ENCODE measurements around the gene PPP6R2.
"Not testable (repeated sequence)": the region's sequence is repeated elsewhere in the genome, so short reads cannot be mapped to it uniquely, and the experiment has no call there.

Gene PPP6R2

DNA sequence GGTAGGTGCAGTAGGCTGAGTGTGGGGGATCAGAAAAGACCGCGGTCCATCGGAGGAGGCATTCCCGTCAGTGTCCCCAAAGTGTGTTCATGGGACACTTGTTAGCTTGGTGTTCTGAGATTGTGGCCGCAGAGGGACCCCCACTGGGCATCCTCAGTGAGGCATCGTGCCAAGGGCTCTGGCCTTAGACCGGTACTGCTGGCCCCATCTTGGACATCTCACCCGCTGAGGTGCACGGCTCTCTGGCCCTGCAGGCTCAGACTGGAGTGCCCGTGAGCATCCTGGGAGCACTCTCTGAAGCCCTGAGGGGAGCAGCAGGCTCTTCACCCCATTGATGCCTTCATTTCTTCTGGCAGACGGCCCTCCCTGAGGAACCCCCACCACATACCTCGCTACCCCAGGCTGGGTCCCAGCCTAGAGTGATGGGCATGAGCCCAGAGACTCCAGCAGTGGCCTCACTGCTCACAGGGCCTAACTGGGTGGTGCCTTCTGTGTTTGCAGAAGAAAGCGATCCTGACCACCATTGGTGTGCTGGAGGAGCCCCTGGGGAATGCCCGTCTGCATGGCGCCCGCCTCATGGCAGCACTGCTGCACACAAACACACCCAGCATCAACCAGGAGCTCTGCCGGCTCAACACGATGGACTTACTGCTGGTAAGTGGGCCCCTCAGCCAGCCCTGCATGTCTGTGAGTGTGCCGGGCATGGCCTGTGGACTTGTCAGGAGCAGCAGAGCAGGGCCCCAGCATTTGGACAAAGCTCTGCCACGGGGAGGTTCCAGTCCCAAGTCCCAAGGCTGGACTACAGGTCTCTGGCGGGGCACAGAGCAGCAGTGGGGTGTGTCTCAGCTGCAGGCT, 80.1 kb downstream of the PPP6R2 start:
- ChIA-PET CTCF (no interaction called here), POLR2A (no interaction called here)
- TF ChIP-seq, protein P1, sequence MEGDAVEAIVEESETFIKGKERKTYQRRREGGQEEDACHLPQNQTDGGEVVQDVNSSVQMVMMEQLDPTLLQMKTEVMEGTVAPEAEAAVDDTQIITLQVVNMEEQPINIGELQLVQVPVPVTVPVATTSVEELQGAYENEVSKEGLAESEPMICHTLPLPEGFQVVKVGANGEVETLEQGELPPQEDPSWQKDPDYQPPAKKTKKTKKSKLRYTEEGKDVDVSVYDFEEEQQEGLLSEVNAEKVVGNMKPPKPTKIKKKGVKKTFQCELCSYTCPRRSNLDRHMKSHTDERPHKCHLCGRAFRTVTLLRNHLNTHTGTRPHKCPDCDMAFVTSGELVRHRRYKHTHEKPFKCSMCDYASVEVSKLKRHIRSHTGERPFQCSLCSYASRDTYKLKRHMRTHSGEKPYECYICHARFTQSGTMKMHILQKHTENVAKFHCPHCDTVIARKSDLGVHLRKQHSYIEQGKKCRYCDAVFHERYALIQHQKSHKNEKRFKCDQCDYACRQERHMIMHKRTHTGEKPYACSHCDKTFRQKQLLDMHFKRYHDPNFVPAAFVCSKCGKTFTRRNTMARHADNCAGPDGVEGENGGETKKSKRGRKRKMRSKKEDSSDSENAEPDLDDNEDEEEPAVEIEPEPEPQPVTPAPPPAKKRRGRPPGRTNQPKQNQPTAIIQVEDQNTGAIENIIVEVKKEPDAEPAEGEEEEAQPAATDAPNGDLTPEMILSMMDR (IDR thresholded peaks at IDR 0.05; ENCODE audit: control extremely low read depth, extremely low read depth, low read depth, missing control alignments) = no peak
- DNase-seq (ENCODE audit: extremely low spot score) = no peak

GRCh38 chr22:50423956-50424355, 80.8 kb downstream of the PPP6R2 start:
- POLR2A ChIA-PET = no interaction called here
- CTCF ChIA-PET = no interaction called here
- no peak for DNase-seq (ENCODE audit: extremely low spot score)
- TF ChIP-seq, protein P1 (IDR thresholded peaks at IDR 0.05; ENCODE audit: control extremely low read depth, extremely low read depth, low read depth, missing control alignments) = no peak

GRCh38 chr22:50425179-50425916, 82.2 kb downstream of the PPP6R2 start:
- no peak for DNase-seq (ENCODE audit: extremely low spot score)
- TF ChIP-seq, protein P1 (IDR thresholded peaks at IDR 0.05; ENCODE audit: control extremely low read depth, extremely low read depth, low read depth, missing control alignments) = no peak
- CTCF ChIA-PET = no interaction called here
- POLR2A ChIA-PET = no interaction called here

GRCh38 chr22:50432131-50432876, 89.2 kb downstream of the PPP6R2 start:
- TF ChIP-seq, protein P1 (IDR thresholded peaks at IDR 0.05; ENCODE audit: control extremely low read depth, extremely low read depth, low read depth, missing control alignments) = no peak
- ChIA-PET POLR2A (no interaction called here), CTCF (interaction anchor here (1.4 kb wide), 1 partner anchor 9 kb away, joined by 3 read pairs; no protein-coding TSS in a partner anchor)
- no peak for DNase-seq (ENCODE audit: extremely low spot score)

DNA sequence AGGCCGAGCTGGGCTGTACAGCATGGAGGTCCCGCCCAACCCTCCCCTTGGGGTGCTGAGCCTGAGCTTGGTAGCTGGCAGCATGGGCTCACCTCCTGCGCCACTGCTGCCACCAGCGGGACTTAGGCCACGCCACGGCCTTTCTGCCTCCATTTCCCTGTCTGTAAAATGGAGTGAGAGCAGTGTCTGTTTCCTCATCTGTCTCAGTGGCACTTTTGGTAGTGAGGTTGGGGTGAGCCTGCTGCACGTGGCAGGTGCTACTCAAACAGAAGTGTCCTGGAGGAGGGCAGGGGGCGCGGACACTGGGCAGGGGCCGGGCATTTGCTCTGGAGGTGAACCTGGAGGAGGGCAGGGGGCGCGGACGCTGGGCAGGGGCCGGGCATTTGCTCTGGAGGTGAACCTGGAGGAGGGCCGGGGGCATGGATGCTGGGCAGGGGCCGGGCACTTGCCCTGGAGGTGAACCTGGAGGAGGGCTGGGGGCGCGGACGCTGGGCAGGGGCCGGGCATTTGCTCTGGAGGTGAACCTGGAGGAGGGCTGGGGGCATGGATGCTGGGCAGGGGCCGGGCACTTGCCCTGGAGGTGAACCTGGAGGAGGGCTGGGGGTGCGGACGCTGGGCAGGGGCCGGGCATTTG, 89.9 kb downstream of the PPP6R2 start:
- DNase-seq (ENCODE audit: extremely low spot score); POLR2A ChIA-PET: not testable (repeated sequence)
- CTCF ChIA-PET = interaction anchor here (1.4 kb wide), 1 partner anchor 9 kb away, joined by 3 read pairs; no protein-coding TSS in a partner anchor

DNA sequence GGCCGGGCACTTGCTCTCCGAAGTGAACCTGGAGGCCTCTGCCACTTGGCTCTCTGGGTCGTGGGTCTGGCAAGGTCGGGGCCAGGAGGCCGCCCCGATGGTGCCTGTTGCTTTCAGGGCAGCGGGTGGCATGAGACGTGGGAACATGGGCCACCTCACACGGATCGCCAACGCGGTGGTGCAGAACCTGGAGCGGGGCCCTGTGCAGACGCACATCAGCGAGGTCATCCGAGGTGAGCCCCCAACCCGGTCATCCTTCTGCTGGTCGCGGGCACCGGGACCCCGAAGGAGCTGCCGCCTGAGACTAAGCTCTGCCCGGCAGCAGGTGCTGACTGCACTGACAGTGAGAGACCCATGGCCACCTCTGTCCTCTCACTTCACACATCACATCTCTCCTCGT, 91.7 kb downstream of the PPP6R2 start:
- POLR2A ChIA-PET = no interaction called here
- TF ChIP-seq, protein P1 (IDR thresholded peaks at IDR 0.05; ENCODE audit: control extremely low read depth, extremely low read depth, low read depth, missing control alignments) = no peak

More for the DNA sequence above, 91.7 kb downstream of the PPP6R2 start:
- CTCF ChIA-PET = no interaction called here
- no peak for DNase-seq (ENCODE audit: extremely low spot score)

All from GM10248 (cell line).